IPS-NIHi11 (cell line): Measurements from ENCODE around the gene ARHGAP20.

ENCODE experiments used
- DNase-seq: peaks from one replicate; pipeline ENCODE4 v3.0.0; 2012; ENCODE audit warnings: mixed read lengths, low spot score

Gene ARHGAP20

DNA sequence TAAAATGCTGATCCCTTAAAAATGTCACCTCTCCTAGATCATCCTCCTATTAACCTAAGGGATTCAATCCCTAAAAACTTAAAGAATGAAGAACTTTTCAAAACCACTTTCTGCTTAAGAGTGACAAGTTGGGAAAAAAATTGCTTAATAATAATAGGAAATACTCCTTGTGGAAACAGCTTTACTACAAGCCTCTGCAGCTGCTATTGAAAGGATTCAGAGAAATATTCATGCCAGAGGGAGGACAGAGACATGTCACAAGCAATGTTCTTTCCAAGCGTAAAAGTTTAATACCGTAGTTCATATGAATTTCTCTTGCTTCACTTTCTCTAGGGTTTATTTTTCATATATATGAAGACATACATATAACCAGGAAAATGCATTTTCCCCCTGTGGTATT lies 98.2 kb downstream of the ARHGAP20 start:
- DNase-seq, result no peak

DNA sequence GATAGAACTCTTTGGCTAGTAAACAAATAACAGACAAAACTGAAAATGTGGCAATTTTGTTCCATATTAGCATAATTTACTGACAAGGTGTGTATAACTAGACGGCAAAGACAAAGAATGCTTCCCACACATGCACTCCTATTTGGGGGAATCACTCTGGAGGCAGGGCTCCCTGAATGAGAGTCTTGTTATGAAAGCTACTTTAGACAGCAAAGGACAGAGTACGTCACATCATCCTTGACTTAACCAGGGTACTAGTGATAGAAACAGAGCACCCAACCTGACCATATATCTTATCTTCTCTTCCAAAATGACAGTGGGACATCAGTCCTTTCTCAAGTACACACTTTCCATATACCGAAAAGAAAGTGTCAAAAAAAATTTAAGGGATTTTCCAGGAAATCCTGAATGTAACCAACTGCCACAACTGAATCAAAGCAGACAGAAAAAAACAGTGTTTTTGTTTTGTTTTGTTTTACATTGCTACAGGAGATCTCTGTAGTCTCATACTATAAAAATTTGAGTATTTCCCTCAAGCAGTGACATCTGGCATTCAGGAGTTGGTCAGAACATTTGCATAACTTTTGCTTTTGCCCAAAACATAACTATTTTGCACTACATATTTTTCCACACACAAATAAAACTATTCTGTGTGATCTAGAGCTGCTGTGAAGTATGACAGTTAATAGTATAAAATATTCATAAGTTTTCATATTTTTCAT lies 98.9 kb downstream of the ARHGAP20 start:
- DNase-seq, result no peak

DNA sequence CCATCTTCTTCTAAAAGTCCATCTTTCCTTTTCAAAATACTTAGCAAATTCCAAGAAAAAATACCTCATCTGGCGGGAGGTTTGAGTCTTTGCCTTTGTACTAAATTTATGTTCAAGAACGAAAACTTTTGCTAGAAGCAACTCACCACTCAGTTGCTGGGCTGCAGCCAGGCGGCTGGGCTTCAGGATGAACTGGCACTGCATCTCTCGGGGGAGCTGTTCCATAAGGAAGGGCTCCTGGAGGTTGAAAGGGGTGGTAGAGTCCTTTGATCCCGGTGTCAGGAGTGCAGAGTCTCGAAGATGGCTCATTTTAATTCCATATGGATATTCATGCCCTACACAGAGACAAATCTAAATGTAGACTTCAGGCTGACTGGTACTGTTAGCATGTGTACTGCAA lies 105.8 kb downstream of the ARHGAP20 start:
- peak; percentile 45 for DNase-seq

DNA sequence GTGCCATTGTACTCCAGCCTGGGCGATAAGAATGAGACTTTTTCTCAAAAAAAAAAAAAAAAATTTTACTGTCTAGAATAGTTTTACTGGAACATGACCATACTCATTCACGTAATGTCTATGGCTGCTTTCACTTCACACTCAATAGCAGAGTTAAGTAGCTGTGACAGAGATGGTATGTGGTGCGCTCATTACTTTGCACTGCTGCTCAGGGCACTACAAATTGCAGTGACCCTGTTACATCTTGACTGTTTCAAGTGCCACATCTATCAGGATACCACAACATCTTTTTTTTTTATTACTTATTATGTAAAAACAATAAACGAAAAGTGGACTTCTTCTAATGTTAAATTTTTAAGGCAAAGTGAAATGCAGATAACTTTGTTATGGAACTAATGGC lies 110.3 kb downstream of the ARHGAP20 start:
- DNase-seq, result no peak

- no peak for DNase-seq
Measured at GRCh38 chr11:110600322-110600721, 111.9 kb downstream of the ARHGAP20 start.

DNA sequence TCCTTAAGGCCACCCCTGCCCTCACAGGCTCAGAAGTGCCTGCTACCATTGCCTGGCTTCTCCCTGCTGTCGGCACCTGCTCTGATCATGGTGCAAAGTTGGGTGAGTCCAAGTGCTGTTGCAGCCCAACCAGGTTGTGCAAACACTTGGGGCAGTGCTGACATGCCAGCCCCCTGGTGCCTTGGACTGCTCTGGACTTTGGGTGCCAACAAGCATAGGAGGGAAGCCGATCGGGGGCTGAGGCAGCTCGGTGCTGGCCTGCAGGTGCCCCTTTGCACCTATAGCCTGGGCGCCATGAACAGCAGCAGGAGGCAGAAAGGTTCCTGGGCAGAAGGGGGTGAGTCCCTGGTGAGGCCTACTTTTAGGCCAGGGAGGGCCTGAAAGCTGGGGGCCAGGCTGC lies 113.0 kb downstream of the ARHGAP20 start:
- no peak for DNase-seq

DNA sequence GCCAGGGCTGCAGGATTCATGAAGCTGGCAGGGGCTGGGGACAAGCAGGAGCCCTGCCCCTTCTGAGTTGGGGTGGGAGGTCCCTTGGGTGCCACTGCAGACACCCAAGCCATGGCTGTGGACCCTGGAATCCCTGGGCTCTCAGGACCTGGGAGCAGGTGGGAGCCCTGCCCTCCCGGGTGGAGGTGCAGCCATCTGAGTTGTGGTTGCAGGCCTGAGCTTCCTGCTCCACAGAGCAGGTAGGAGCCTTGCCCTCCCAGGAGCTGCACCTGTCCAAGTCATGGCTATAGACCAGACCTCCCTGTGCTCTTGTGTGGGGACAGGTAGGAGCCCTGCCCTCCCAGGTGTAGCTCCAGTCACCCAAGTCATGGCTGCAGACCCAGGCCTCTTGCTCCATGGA lies 113.5 kb downstream of the ARHGAP20 start:
- no peak for DNase-seq

DNA sequence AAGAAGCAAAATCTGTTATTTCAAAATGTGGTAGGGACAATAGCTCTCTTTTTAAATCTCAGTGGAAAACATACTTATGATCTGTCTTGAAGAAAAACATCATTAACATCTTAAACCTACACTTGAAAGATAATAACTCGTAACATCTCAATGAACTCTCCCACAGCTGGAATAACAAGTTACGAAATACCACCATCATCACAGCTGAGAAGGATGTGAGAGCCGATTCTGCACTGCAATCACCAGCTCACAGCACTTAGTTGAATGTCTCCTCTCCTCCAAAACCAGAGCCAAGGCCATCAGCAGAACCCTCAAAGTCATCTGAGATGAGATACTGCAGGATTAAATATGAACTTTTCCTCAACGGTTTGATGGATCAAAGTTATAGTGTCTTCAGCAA lies 124.3 kb downstream of the ARHGAP20 start:
- no peak for DNase-seq

GRCh38 chr11:110587129-110587528 lies 125.1 kb downstream of the ARHGAP20 start:
- DNase-seq, result no peak

- DNase-seq, result no peak
Measured at GRCh38 chr11:110584150-110584549, 128.1 kb downstream of the ARHGAP20 start.

DNA sequence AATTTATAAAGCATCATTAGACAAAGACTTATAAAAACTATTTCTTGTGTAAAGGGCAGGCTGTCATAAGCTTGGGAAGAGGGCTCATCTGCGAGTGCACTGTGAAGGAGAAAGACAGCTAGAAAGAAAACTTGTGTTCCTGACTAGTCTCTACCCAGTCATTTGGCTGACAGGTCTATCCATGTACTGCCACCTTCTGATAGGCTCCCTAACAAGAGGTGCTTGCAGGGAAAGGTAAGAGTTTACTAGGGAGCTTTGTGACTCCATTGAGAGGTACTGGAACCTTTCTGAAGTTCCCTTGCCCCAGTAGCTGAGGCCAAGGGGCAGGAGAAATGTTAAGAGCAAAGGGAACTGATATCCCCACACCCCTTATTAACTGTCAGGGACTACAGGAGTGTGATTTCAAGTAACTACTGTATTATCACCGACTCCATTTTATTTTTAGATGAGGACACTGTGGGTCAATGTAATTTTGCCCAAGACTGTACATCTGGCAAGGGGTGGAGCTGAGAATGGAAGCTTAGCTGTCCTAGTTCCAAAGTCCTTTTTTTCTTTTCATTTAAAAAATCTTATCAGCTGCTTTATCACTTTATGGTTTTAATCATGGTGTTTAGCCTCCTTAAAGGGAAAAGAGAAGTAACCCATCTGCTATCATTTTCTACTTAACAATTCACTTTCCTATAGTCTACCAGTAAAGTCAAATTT lies 129.4 kb downstream of the ARHGAP20 start:
- DNase-seq, result no peak

GRCh38 chr11:110580571-110580970 lies 131.7 kb downstream of the ARHGAP20 start:
- DNase-seq, result no peak

DNA sequence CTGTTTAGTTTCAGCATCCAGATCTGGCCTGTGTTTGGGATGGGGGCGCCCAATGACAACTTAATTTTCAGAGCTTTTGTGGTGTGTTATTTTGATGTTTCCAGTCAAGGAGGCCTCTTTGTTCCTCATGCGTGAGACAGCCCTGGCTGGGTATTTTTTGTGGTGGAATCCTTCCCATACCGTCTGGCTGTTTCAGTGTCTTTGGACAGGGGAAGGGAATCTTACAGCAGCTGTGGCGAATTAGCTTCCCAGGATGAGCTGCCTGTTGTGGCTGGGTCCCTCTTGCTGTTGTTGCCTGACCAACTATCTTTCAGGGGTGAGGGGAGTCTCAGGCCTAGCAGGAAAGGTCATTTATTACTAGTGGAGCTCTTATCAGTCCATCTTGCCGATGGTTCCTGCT lies 138.8 kb downstream of the ARHGAP20 start:
- no peak for DNase-seq

GRCh38 chr11:110571081-110571720 lies 141.0 kb downstream of the ARHGAP20 start:
- no peak for DNase-seq

DNA sequence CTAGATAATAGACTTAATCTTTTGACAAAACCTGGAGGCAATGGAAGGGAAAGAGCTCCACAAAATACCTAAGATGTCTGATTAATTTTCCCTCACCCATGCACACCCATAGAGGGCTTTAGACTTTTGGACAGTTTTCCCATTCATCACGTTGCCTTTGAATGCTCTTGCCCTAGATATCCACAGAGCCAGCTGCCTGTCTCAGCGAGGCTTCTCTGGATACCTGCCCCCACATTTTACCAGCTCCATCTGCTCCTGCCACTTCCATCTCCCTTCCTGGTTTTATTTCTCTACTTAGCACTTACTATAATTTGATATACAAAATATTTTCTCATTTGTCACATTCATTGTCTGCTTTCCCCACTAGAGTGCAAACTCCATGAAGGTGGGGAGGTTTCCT lies 145.7 kb downstream of the ARHGAP20 start:
- DNase-seq, result no peak

GRCh38 chr11:110565357-110566336 lies 146.6 kb downstream of the ARHGAP20 start:
- no peak for DNase-seq

DNA sequence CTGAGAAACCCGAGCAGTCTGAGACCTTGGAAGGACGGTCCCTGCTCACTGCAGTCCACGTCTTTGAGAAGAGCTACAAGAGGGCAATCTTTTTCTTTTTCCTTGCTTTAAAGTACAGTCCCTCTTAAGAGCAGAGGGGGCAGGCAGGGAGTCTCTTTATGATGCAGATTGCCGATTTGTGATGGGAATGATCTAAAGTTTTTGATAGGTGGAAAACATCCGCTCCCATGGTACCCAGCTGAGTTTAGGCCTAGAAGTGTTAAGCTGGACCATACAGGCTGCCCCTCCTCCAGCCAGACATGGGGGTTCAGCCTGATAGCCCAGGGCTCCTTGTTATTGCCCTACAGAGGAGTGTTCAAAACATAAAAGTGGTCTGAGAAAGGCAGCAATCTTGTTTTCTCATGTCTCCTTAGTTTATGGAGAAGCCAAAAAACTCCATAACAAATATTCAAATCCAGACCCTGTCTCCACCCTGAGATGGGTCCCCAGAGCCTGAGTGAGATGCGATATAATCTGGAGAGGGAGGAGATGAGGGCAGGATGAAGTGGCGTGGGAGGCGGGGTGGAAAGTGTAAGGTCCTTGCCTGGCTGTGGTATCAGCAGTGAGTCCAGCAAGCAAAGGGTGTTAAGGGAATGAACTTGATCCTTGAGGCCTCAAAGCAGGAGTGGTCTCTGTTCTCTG lies 147.4 kb downstream of the ARHGAP20 start:
- peak; percentile 29 for DNase-seq

DNA sequence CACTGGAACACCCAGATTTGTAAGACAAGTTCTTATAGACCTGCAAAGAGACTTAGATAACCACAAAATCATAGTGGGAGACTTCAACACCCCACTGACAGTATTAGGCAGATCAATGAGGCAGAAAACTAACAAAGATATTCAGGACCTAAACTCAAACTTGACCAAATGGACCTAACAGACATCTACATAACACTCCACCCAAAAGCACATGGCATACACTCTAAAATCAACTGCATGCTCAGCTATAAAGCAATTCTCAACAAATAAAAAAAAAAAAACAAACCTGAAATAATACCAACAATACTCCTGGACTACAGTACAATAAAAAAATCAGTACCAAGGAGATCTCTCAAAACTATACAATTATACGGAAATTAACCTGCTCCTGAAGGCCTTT lies 167.5 kb downstream of the ARHGAP20 start:
- no peak for DNase-seq

- DNase-seq, result no peak
Measured at GRCh38 chr11:110538154-110538553, 174.1 kb downstream of the ARHGAP20 start.

- DNase-seq, result no peak
Measured at GRCh38 chr11:110530900-110531741, 181.1 kb downstream of the ARHGAP20 start.

GRCh38 chr11:110529043-110529442 lies 183.2 kb downstream of the ARHGAP20 start:
- DNase-seq, result peak; percentile 29
